ENCODE measurements around the gene ATP6V1A. TPM values are rescaled to one million over a fixed set of nuclear protein-coding genes. Genes with fewer than 3 reads are reported as not detected.

Gene ATP6V1A
- total RNA-seq, 1 donor, result 81.0 TPM

- no peak overlapping the region for H3K4me3 ChIP-seq (ENCODE audit: low read depth, low read length)
- peak; percentile 18 for DNase-seq (ENCODE audit: low read depth)
- no peak for TF ChIP-seq CTCF (IDR thresholded peaks at IDR 0.05; ENCODE audit: insufficient read depth, low read length)
These were observed 82.9 kb downstream of the ATP6V1A start for GRCh38 chr3:113829576-113830354.

DNA sequence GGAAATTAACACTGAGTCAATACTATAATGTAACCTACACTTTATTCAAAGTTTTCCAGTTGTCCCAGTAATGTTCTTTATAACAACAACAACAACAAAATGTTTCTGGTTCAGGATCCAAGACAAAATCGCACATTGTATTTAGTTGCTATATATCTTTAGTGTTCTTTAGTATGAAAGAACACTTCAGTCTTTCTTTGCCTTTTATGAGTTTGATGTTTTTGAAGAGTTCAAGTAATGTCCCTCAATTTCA is 84.2 kb downstream of the ATP6V1A start:
- TF ChIP-seq CTCF (IDR thresholded peaks at IDR 0.05; ENCODE audit: insufficient read depth, low read length), result no peak

GRCh38 chr3:113832477-113833164 is 85.8 kb downstream of the ATP6V1A start:
- DNase-seq (ENCODE audit: low read depth), result peak; percentile 39
- no peak for TF ChIP-seq CTCF (IDR thresholded peaks at IDR 0.05; ENCODE audit: insufficient read depth, low read length)
- H3K4me3 ChIP-seq (ENCODE audit: low read depth, low read length), result no peak overlapping the region

More for the DNA sequence above, 84.2 kb downstream of the ATP6V1A start:
- no peak for DNase-seq (ENCODE audit: low read depth)
- no peak overlapping the region for H3K4me3 ChIP-seq (ENCODE audit: low read depth, low read length)

DNA sequence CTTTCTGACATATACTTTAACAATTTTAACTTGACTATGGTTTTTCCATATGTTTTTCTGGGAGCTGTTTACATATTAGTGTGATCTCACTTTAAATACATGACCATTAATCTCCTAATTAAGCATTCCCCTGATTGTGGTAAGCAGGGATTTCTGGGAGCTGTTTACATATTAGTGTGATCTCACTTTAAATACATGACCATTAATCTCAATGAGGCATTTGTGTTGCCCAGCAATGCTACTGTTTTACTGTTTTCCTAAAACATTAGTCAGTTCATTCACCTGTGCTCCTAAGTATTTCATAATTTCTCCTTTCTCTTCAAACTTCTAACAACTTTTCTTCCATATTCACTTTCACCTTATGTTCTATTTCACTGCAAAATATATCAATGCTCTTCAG is 88.1 kb downstream of the ATP6V1A start:
- DNase-seq (ENCODE audit: low read depth), result no peak
- TF ChIP-seq CTCF (IDR thresholded peaks at IDR 0.05; ENCODE audit: insufficient read depth, low read length), result no peak
- no peak overlapping the region for H3K4me3 ChIP-seq (ENCODE audit: low read depth, low read length)

DNA sequence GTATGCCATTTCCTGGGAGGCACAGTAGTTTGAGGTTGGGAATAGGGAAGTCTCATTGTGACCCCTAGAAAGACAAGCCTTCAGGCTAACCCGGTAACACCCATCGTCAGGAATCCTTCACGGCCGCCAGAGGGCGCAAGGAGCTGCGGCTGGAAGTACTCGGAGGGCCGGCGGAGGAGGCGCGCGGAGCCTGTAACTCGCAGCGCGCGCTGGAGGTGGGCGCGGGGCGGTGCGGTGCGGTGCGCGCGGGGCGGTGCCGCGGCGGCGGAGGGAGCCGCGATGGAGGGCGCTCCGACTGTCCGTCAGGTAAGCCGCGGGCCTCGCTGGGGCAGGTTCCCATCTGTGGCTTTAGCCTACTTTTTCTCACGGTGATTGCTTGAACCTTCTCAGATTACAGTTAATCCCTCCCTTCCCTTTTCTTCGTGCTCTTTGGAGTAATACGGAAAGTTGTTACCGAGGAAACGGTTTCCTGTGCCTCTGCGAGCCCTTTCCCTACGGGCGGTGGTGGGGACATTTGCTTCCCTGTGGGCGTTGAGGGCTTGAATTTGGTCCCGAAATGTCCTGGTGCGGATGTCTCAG is 91.9 kb downstream of the ATP6V1A start, which contains the start of gene GRAMD1C:
Gene GRAMD1C (plus strand): TSS at position 158 of the 579 bp plus-strand sequence. CDS start 122 bp downstream, at position 280.
- H3K4me3 ChIP-seq (ENCODE audit: low read depth, low read length), result peak within 1 kb of the TSS; percentile 80
- TF ChIP-seq CTCF (IDR thresholded peaks at IDR 0.05; ENCODE audit: insufficient read depth, low read length), result peak; percentile 92
- DNase-seq (ENCODE audit: low read depth), result peak; percentile 88

GRCh38 chr3:113839551-113839950 is 92.7 kb downstream of the ATP6V1A start:
- peak overlapping the region; percentile 80 for H3K4me3 ChIP-seq (ENCODE audit: low read depth, low read length)
- DNase-seq (ENCODE audit: low read depth), result no peak
- no peak for TF ChIP-seq CTCF (IDR thresholded peaks at IDR 0.05; ENCODE audit: insufficient read depth, low read length)

Data from fibroblast of the aortic adventitia (primary cell).